DLD1 (cell line): Measurements from ENCODE around the gene MAPK1.
"Not testable (repeated sequence)": the region's sequence is repeated elsewhere in the genome, so short reads cannot be mapped to it uniquely, and the experiment has no call there.

ENCODE experiments used
- in situ Hi-C: cut with HindIII; loops from 2 replicates; pipeline ENCODE4 v1.10.0; 2017; ENCODE audit warnings: low sequenced_read_pairs

Gene MAPK1

GRCh38 chr22:21759646-21760376 lies 107.6 kb downstream of the MAPK1 start:
- in situ Hi-C loops: no loop called here

- in situ Hi-C loops: no loop called here
These were observed 108.4 kb downstream of the MAPK1 start for GRCh38 chr22:21759093-21759492.

GRCh38 chr22:21758091-21758864 lies 109.2 kb downstream of the MAPK1 start:
- in situ Hi-C loops: no loop called here

GRCh38 chr22:21755851-21756284 lies 111.6 kb downstream of the MAPK1 start:
- in situ Hi-C loops: no loop called here

GRCh38 chr22:21754523-21754922 lies 112.9 kb downstream of the MAPK1 start:
- in situ Hi-C loops: no loop called here

GRCh38 chr22:21753374-21754111 lies 113.9 kb downstream of the MAPK1 start:
- in situ Hi-C loops: no loop called here

- in situ Hi-C loops: no loop called here
These were observed 115.2 kb downstream of the MAPK1 start for GRCh38 chr22:21752276-21752675.

GRCh38 chr22:21745948-21746347 lies 121.5 kb downstream of the MAPK1 start:
- in situ Hi-C loops: no loop called here

- in situ Hi-C loops: not testable (repeated sequence)
These were observed 122.5 kb downstream of the MAPK1 start for GRCh38 chr22:21744917-21745316.

- in situ Hi-C loops: no loop called here
These were observed 125.7 kb downstream of the MAPK1 start for GRCh38 chr22:21741790-21742189.

GRCh38 chr22:21741059-21741458 lies 126.4 kb downstream of the MAPK1 start:
- in situ Hi-C loops: no loop called here

- in situ Hi-C loops: no loop called here
These were observed 127.5 kb downstream of the MAPK1 start for GRCh38 chr22:21739828-21740377.

GRCh38 chr22:21738966-21739365 lies 128.5 kb downstream of the MAPK1 start:
- in situ Hi-C loops: no loop called here

GRCh38 chr22:21738081-21738480 lies 129.4 kb downstream of the MAPK1 start:
- in situ Hi-C loops: no loop called here

GRCh38 chr22:21736948-21737347 lies 130.5 kb downstream of the MAPK1 start:
- in situ Hi-C loops: no loop called here

- in situ Hi-C loops: no loop called here
These were observed 131.3 kb downstream of the MAPK1 start for GRCh38 chr22:21736084-21736642.

GRCh38 chr22:21735200-21736083 lies 132.0 kb downstream of the MAPK1 start, which contains the start of gene YPEL1:
YPEL1 (minus strand) TSS chr22:21735794; CDS start chr22:21710744, 25,050 bp downstream.
- in situ Hi-C loops: no loop called here

GRCh38 chr22:21734540-21735199 lies 132.8 kb downstream of the MAPK1 start:
- in situ Hi-C loops: no loop called here

- in situ Hi-C loops: no loop called here
These were observed 135.9 kb downstream of the MAPK1 start for GRCh38 chr22:21731503-21731902.
